GM18502 (cell line): ENCODE data around the gene SDC1.

ENCODE experiments used
- ATAC-seq: cut with Tn5 transposase; IDR thresholded peaks from one replicate; pipeline ENCODE4 v1.9.1; 2021; ENCODE audit warnings: mild to moderate bottlenecking; ENCODE audit not compliant: unreplicated experiment, poor library complexity

Gene SDC1

DNA sequence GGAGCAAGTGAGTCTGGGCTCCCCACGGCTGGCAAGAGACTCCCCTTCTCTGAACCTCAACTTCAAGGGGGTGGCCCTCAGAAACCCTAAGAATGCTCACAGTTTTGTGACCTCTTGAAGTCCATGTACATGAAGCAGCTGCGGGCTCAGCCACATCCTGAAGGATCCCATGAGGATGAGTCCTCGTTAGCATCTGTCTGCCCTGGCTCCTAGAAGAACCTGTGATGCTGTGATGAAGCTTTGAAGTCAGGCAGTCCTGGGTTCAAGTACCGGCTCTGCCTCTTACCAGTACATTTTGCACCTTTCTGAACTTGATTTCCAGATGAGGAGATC lies 38.1 kb downstream of the SDC1 start:
- ATAC-seq: no peak

DNA sequence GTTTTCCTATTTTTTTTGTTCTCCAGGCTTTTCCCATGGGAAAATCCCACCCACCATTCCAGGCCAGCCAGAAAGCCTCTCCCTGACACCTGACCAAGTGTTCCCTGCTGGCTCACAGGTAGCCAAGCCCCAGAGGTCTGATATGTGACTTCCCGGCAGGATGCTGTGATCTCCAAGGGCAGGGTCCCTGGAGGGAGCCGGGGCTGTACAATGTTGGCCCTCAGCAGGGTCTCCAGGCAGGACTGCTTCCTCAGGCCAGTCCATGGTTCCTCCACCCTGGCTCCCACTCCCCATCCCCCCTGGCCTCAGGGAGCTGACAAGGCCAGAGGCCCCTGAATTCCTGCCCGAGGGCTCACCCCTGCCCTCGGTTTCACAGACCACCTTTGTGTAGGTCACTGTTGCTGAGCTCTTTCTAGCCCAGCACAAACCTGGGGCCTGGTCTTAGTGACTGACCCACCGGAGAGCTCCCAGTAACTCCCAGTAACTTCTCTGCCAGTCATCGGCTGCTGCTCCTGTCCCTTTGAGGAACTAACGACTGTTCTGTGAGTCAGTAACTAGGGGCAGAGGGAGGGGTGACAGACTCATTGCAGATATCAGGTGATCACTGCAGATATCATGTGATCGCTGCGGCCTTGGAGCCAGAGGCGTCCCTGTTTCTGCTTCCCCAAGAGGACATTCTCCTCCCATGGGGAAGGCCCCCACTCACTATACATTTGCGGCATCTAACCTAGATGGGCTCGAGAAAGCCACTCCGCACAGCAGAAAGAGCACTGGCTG lies 38.7 kb downstream of the SDC1 start:
- peak; percentile 72 for ATAC-seq

DNA sequence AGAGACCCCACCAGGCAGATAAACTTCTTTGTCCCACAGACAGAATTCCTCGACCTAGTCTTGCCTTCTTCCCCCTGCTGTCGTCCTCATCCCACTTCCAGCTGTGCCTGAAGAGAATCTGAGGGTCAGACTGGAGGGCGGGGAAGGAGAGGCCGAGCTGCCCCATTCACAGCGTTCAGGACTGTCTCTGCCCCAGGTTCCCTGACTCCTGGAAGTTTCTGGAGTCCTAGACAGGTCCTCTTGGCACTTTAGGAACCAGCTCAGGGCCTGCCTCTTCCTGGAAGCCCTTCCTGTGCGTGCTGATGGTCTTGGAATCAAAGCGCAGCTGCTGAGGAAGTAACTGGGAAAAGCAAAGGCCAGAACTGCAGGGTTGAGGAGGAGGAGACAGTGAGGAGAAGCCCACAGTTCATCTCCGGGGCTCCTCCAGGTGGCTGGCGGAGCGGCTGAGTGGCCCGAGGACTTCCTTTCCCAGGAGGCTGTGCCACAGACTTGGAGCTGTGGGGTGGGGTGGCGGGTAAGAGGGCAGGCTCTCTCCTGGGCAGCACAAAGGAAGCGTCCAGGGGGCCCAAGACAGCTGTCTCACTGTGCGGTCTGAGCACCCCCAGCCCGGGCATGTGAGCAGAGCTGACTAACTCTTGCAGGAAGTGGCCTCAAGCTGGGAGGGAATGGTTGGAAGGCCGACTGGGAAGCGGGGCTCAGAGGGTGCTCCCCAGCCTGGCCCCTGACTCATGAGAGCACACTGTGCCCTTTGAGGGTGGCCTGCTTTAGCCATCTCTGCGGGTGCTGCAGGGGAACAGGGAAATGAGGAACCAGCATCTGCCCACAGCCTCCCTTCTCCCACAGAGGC lies 39.5 kb downstream of the SDC1 start:
- no peak for ATAC-seq

DNA sequence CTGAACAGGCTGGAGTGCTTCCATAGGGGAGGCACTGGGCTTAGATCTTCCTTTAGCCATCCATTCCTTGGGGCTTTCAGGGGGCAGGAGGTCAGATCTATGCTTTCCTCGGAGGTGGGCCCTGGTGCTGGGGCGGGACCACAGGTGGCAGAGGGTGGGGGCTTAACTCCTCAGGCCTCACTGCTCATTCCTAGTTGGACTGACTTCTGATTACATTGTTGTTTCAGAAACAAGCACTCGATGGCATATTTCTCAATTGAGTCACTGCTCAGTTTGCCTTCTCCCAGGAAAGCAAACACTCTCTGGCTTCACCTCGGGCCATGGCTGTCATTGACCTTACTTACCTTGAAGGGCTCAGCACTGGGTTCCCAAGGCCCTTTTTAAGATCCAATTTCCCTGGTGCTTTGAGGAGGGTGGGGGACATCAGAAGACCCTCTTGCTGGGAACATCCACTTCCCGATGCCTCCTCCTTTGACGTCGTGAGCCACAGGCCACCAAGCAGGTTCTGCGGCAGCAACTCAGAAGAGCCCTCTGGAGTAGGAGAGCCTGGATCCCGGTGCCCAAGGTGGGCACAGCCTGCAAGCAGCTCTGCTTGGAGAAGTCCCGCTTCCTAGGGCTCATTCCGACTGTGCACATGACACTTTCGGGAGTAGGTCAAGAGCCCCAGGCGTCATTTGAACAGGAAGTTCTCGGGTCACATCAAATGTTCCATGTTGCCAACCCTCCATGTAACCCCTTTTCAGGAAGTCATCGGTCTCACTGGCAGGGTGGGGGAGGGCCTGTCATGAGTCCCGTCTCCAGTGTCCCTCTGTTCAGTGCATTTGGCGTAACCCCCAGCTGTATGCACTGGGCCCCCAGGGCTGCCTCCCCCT lies 40.6 kb downstream of the SDC1 start:
- no peak for ATAC-seq

DNA sequence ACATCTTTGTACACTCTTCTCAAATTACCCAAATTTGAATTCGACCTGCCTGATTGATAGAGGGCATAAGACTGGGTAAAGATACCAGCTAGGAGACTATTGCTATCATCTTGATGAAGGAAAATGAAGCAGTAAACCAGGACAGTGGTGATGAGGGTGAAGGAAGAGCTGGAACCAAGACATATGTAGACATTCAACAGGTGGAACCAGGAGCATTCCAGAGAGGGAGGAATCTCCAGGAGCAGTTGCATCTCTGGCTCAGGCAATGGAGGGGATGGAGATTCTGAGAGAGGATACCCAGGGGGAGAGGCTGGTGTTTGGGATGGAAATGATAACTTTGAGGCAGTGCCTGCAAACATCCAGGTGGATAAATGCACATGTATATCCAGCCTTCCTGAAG lies 41.6 kb downstream of the SDC1 start:
- no peak for ATAC-seq

DNA sequence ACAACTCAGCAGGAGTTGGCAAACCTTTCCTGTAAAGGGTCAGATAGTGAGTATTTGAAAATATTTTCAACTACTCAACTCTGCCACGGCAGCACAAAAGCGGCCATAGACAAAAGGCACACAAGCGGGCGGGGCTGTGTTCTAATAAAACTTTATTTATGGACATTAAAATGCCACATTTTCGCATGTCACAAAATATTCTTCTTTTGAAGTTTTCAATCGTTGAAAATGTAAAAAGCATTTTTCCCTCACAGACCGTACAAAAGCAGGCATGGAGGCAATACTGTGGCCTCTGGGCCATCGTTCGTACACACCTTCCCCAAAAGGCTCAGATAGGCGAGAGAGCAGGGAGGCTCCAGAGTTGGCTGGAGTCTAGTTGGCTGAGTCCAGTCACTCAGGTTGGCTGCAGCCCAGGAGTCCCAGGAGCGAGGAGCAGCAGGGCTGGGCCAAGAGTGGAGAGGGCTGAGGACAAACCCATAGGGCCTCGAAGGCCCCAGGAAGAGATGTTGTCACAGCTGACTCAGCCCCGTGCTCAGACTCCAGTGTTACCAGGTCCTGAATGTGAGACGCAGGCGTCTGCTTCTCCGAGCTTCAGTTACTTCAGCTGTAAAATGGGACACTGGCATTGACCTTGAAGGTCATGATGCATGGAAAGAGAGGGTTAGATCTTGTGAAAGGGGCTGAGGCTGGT lies 42.5 kb downstream of the SDC1 start:
- no peak for ATAC-seq

DNA sequence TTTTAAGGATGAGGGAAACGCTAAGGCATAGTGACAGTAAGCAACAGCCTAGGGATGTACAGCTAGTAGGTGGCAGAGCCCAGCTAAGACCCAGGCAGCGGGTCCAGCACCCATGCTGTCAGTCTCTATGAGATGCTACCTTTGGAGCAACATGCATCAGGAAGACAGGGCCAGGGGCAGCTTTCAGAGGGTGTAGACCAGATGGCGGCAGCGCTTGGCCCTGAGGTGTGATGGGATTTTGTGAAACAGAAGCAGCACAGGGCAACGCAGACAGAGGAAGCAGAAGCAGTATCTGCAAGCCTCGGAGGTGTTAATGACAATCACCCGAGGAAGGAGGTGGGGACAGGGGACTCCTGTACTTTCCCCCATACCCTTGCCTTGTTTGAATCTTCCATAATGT lies 43.2 kb downstream of the SDC1 start:
- ATAC-seq: no peak

DNA sequence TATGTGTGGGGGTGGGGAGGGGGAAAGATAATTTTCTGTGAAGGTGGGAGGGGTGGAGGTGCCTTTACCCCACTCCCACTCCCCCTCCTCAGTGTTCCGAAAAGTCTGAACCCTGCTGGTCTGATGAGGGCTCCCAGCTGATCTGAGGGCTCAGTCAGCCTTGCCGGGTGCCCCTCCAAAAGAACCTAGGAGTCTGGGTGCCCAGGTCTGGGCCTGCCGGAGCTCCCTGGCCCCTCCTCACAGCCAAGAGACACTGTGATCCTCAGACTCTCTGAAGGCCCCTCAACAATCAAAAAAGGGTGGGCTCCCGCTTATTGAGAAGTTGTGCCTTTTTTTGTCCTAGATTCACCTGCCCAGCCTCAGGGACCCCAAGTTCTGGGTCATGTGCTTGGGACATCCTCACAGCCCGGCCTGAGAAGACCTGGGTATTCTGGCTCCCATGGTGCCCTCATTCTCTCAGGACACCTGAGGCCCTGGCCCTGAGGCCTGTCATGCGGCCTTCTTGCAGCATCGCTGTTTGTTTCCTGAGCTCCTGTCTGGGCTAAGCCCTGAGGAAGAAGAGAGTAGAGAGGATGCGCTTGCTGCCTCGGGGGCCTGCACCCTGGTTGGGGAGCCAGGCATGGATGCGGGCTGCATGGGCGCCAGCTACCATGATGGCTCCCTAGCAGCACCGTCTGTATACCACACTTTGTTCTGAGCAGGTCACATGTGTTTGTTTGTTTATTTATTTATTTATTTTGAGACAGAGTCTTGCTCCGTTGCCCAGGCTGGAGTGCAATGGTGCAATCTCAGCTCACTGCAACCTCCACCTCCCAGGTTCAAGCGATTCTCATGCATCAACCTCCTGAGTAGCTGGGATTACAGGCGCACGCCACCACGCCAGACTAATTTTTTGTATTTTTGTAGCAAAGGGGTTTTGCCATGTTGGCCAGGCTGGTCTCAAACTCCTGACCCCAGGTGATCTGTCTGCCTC lies 44.0 kb downstream of the SDC1 start:
- no peak for ATAC-seq

DNA sequence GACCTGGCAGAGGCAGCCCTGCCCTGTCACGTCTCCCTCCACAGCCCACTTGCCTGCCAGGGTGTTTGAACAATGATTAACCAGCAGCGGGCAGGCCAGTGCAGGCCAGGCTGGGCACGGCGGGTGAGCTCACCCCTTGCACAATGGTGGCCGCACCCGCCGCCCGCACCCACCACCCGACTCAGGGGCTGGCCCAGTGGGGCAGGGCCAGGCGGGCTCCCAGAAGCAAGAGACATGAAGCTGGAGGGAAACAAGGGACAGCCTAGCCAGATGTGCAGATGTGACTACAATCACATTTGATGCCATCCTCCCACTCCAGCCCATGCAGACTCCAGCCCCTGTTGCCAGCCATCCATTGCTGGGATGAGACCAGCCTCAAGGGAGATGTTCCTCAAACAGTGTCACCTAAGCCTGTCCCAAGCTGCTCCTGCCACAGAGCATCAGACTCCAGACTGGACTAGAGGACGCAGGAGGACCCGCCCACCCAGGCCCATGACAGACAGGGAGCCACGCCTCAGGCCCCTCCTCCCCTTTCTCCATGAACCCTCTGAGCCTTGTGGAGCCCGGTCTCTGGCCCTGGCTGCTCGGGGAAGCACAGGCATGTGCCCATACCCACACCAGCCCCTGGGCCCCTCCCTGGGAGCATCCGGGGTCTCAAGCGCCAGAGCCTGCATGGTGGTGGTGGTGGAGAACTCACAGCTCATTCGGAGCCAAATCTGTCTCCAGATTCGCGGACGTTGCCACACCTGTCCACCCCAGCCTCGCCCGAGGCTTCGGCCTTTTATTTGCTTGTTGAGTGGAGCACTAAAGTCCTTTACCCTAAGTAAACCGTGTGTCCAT lies 45.0 kb downstream of the SDC1 start:
- no peak for ATAC-seq

DNA sequence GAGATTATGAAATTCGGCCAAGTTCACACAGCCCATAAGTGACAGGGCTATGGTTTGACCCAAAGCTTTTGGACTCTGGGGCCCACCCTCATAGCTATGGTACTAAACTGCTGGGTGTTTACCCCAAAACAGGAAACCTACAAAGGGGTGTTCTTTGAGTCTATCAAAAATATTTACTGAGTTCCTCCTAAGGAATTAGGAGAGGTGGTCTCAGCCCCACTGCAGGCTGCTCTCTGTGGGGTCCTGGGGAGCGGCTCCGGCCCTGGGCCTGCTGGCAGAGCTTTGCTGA lies 45.5 kb downstream of the SDC1 start:
- no peak for ATAC-seq

DNA sequence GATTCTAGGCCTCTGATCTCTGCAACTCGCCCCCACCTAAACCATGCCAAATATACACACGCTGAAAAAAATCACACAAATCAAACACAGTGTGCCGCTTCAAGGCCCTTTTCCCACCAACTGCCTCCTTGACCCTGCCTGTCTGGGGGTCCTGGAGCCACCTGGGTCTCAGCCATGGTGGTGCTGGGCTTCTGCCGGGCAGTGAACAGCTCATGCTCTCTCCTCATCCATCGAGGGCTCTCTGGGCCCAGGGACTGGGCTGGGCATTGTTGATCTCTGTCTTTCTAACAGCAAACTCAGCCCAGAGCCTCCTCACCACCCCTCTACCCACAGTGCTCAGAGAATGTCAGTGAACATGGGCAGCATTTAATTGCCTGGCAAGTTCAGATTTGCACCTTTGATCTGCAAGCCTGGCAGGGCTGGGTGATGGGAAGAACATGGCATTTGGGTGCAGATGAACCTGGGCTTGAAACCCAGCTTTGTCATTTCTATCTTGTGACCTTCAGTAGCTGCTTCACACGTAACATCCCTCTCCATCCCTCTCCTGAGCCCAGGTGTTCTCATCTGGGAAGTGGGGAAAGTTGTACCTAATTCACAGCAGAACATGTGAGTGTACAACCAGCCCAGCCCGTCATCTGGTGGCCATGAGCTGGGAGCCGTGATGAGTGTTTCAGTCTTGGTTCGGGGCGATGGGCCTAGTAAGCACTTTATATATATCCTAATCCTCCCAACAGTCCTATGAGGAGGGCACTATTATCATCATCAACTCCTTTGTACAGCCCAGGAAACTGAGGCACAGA lies 46.1 kb downstream of the SDC1 start:
- no peak for ATAC-seq

DNA sequence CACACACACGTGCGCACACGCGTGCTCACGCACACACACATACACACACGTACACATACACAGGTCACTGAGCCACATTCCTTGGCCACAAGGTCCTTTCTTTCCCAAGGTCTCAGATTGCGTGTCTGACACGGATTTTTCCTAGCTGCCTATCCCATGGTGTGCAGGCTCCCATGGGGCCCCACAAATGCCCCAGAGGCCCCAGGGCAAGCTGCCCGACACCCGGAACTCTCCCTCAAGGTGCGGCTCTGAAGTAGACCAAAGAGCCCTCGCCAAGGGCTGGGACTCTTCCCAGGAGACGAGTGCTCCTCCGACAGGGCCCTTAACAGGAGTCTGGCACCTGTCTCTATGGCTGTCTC lies 46.7 kb downstream of the SDC1 start:
- ATAC-seq: no peak

DNA sequence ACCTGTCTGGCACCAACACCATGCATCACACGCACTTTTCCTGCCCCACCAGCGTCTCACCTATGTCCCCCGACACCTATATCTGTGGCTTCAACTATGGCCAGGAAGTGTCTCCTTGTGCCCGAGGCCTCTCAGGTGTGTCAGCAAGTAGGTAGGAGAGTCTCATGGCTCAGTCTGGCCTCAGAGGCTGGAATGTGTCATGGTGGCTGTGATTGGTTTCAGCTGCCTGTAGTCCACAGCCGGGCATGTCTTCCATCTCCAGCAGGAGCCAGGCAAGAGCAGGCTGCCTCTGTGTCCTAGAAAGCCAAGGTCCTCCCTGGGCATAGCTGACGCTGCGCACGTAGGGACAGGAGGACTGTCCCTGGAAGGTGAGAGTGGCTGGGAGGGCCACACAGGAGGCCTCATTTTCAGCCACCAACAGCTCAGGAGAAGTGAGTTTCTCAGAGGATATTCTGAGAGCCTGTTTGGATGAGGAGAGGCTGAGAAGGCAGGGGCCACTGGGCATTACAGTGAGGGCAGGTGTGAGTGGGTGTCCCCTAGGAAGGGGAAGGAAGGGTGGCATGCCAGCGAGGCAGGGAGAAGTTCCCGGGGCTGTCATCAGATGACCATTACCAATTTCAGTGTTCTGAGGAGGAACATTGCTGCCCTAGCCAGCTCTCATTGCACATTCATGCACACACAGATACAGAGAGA lies 47.2 kb downstream of the SDC1 start:
- ATAC-seq: no peak

DNA sequence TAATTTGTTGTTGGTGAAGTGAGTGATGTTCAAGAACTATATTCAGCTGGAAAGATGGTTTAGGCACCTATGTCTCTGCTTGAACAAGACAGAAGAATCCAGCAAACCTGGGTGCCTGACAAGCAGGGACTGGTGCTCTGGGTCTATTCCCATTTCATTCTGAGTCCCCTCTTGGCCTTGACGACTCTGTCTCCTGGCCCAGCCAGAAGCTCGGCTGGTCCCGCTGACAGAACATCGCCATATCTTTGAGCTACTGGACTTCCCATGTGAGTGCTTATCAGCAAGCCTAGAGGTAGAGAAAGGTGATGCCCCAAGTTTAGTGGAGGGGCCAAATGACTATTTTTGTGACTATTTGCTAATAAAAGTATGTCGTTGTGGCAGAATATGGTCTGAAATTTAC lies 48.2 kb downstream of the SDC1 start:
- no peak for ATAC-seq

DNA sequence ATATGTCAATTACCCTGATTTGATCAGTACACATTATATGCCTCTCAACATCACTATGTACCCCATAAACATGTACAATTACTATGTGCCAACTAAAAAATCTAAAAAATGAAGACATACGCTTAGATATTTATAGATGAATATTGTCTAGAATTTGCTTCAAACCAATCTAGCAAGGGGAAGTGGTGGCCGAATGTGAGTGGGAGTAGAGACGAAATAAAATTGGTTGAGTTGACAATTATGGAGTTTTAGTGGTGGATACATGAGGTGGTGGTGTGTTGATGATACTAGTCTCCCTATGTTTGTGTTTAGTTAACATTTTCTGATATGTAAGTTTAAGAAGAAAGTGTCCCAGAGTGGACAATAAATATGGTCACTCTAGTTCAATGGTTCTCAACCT lies 49.0 kb downstream of the SDC1 start:
- ATAC-seq: no peak

DNA sequence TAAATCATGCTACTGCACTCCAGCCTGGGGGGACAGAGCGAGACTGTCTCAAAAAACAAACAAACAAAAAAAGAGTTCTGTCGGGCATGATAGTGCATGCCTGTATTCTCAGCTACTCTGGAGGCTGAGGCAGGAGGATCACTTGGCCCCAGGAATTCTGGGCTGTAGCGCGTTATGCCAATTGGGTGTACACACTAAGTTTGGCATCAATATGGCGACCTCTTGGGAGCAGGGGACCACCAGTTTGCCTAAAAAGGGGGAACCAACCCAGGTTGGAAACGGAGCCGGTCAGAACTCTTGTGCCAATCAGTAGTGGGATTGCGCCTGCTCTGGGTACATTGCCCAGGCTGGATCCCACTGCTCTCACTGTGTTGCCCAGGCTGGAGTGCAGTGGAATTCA lies 49.7 kb downstream of the SDC1 start:
- no peak for ATAC-seq

DNA sequence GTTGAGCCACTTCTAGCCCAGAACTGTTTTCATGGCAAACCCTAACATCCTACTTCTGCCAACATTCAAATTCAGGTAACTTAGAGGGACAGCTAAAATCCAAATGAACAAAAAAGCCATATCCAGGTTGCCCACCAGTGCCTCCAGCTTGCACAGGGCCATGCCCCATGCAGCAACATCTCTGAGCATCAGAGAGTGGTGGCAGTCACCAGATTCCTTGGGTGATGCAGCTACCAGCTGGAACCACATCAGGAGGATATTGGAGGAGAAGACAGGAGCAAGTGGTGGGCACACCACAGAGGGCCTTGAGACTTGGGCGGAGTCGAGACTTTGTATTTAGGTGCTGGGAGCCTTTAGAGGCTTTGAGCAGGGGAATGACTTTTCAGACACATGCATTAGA lies 50.5 kb downstream of the SDC1 start:
- no peak for ATAC-seq
